GM21786 (cell line): ENCODE data around the gene CD55.

Source experiments
- ATAC-seq: cut with Tn5 transposase; IDR thresholded peaks from one replicate; pipeline ENCODE4 v1.9.1; 2021; ENCODE audit not compliant: unreplicated experiment

The CD55 gene

DNA sequence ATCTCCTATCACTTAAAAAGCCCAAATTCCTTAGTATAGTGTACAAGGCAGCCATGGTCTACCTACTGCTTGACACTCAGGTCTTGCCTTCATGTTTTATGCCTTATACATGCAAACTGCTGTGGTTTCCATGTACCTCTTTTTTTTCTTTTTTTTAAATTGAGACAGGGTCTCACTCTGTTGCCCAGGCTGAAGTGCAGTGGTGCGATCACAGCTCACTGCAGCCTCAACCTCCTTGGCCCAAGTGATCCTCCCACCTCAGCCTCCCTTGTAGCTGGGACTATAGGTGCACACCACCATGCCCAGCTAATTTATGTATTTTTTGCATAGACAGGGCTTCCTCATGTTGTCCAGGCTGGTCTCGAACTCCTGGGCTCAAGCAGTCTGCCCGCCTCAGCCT, 8.0 kb downstream of the CD55 start:
- ATAC-seq: no peak

GRCh38 chr1:207330011-207330710, 8.7 kb downstream of the CD55 start:
- ATAC-seq: no peak

- ATAC-seq: no peak
Observed at GRCh38 chr1:207331354-207332313, 10.2 kb downstream of the CD55 start.

GRCh38 chr1:207333009-207333600, 11.6 kb downstream of the CD55 start:
- ATAC-seq: no peak

DNA sequence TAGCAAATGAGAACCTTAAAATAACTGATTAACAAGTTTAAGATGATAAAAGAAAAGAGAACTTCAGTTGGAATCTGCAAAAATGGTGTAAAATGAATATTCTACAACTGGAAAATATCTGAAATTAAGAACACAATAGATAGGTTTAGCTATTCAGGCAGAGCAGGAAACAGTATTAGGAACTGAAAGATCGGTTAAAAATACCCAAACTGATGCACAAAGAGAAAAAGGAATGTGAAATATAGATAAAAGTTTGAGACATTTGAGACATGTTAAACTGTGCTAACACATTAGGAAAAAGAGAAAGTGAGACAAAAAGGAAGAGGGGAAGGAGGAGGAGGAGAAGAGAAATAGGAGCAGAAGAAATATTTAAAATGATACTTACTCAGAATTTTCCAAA, 12.1 kb downstream of the CD55 start:
- no peak for ATAC-seq

DNA sequence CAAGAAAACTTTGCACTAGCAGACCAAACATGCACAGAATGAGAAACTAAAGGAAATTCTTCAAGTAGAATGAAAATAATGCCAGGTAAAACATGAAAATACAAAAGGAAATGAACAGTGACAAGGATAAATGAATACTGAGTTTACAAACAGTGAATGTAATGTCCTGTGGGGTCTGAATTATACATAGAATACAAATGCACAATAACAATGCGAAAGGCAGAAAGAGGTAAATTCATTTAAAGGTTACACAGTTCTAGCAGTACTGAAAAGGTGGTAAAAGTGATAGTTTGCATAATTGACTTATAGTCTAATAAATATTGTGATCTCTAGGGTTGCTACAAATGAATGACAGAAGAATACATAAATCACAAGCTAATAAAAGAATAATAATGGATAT, 12.9 kb downstream of the CD55 start:
- no peak for ATAC-seq

GRCh38 chr1:207335138-207335537, 13.7 kb downstream of the CD55 start:
- no peak for ATAC-seq

- peak; percentile 65 for ATAC-seq
Observed at GRCh38 chr1:207335695-207336363, 14.4 kb downstream of the CD55 start.

DNA sequence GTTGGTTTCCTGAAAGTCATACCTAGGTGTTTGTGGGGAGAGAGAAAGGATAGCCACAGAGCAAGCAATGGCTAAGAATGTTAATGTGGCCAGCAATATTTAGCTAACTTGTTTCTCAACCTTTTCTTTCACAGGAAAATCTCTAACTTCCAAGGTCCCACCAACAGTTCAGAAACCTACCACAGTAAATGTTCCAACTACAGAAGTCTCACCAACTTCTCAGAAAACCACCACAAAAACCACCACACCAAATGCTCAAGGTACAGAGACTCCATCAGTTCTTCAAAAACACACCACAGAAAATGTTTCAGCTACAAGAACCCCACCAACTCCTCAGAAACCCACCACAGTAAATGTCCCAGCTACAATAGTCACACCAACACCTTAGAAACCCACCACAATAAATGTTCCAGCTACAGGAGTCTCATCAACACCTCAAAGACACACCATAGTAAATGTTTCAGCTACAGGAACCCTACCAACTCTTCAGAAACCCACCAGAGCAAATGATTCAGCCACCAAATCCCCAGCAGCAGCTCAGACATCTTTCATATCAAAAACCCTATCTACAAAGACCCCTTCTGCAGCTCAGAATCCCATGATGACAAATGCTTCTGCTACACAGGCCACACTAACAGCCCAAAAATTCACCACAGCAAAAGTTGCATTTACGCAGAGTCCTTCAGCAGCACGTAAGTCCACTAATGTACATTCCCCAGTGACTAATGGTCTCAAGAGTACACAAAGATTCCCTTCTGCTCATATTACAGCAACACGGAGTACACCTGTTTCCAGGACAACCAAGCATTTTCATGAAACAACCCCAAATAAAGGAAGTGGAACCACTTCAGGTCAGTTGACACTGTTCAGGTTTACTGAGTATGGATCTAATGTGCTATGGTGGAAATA, 15.3 kb downstream of the CD55 start:
- peak; percentile 66 for ATAC-seq

DNA sequence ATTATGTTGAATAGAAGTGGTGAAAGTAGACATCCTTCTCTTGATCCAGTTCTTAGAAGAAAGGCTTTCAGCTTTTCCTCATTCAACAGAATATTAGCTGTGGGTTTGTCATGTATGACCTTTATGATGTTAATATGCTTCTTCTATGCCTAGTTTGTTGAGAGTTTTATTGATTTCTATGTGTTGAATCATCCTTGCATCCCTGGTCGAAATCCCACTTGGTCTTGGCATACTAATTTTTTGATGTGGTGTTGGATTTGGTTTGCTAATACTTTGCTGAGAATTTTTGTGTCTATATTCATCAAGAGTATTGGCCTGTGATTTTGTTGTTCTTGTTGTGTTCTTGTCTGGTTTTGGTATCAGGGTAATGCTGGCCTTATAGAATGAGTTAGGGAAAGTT, 20.9 kb downstream of the CD55 start:
- ATAC-seq: no peak

GRCh38 chr1:207343675-207344074, 22.2 kb downstream of the CD55 start:
- ATAC-seq: no peak

DNA sequence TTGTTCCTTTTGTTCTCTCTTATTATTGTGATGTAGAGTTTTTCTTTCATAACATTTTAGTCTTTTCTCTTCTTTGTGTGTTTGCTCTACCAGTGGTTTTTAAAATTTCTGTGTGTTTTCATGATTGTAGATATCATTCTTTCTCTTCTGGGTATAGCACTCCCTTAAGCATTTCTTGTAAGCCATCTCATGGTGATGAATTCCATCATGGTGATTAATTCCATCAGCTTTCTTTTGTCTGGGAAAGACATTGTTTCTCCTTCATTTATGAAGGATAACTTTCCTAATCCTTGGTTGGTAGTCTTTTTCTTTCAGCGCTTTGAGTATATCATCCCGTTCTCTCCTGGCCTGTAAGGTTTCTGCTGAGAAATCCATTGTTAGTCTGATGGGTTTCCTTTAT, 22.7 kb downstream of the CD55 start:
- ATAC-seq: no peak

DNA sequence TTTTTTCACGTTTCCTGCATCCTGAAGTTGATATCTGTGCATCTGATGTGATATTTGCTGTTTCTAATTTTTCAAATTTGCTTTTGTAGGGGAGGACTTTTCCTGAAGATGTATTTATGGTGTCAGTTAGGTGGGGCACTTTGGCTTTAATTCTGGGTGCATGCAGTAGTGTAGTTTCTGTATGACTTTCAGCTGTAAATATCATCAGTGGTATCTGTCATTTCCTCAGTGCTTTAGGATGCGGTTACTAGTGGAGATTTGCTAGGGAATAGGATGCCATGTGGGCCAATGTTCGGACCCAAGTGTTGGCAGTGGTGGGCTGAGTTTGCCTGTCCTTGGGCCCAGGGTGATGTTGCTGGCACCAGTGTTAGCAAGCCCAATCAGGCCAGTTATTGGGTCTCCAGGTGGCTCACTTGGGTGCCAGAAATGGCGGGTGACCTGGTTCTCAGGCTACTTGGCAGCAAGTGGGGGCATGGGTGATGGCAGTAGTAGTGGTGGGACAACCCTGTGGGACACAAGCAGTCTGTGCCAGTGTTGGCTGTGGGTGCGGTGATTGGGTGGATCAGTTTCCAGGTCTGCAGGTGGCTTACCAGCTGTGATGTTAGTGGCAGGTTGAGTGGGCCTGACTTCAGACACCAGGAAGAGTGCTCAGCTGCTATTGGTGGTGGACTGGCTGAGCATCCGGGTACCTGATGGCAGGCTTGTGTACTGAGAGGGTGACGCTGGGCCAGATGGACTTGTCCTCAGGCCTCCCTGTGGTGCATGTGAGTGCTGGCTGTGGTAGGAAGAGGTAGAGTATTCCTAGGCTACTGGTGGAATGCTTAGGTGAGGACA, 24.4 kb downstream of the CD55 start:
- ATAC-seq: no peak

- no peak for ATAC-seq
Observed at GRCh38 chr1:207346513-207346912, 25.0 kb downstream of the CD55 start.

- ATAC-seq: no peak
Observed at GRCh38 chr1:207349979-207350378, 28.5 kb downstream of the CD55 start.

- ATAC-seq: no peak
Observed at GRCh38 chr1:207352554-207352953, 31.1 kb downstream of the CD55 start.

GRCh38 chr1:207355060-207355459, 33.6 kb downstream of the CD55 start:
- ATAC-seq: peak; percentile 81

DNA sequence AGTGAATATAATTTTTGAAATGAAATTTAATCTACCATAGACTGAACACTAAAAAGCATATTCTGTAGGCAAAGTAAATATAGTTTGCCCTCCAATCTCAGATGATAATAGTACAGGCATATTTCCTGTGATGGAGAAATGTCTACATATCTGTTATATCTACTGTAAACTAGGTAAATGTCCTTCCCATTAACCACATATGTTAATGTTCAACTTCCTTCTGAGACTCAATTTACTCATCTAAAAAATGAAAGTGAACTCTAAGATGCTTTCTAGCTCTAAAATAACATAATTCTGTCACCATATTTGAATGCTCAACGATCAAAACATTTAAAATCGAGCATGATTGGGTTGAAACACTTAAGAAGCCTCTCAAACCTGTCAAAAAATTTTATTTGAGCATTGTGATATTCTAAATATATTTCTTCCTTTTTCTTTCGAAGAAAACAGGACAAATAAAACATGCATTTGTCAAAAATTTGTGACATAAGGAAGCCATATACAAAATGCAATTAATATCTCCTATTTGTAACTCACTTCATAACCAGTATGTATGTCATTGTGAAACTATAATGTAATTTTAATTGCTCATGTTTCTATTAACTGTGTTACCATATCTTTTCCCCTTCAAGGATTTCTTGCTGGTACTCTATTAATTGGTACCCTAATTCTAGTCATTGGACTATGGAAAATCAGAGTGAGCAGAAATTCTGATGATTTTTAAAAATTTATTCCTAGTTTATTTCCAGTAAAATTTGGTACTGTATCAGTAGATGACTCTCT, 34.2 kb downstream of the CD55 start:
- no peak for ATAC-seq

GRCh38 chr1:207361029-207361428, 39.6 kb downstream of the CD55 start:
- no peak for ATAC-seq
